Stimulated activated CD4-positive, alpha-beta T cell treated with anti-CD3 and anti-CD28 coated beads, TNF-alpha, amount 100 ng/mL, for 1 hour (primary cell): ENCODE results near the gene CPLX3.

Experiments
- DNase-seq, 3 donors: peaks; one replicate each; pipeline ENCODE4 v3.0.0-alpha.2; 2020; ENCODE audit warnings: low read depth in 3 of 3, low spot score in 1 of 3

CPLX3 gene

DNA sequence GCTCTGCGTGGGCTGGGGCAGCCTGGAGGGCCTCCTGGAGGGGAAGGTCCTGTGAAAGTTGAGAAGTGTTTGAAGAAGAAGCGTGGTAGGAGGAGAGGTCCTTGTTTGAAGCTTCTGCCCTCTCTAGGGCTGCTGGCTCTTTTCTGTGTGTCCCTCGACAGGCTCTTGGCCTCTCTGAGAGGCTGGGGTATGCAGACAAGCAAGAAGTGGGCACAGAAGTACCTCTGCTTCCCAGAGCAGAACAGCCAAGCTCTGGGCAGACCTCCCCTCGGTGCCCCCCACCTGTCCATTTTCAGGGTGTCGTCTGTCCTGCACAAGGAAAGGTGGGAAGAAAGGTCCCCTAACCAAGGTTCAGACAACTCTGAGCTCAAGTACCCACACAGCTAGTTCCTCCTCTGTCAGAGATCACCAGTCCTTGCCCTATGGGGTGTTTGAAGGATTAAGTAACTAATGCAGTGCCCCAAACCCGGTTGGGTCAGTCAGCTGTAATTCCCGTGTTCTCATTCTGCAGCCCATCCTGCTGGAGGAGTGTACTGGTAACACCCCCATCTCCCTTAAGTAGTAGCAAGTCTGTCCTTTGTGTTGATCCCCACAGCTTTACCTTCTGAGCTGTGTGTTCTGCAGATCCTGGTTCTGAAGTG is 38.3 kb upstream of the CPLX3 start:
- no peak for DNase-seq

DNA sequence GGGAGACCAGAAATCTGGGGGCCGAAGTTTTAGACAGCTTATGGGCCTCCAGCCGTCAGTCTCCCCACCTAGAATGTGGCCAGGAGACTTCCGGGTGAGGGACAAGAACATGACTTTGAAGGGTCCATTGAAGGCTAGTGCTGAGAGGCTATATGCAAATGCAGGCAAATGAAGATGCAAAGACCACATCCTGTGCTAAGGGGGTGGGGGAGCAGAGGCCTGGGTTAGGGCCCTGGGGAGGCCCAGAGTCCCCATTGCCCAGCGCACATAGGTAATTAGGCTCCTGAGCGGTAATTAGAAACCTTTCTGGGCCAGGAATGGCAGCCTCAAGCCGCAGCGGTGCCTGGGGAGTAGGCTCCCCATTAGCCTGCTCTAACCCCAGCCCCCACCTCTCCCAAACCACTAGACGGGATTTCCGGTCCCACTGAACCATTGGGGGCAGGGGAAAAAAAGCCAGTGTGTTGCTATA is 37.7 kb upstream of the CPLX3 start:
- no peak for DNase-seq

DNA sequence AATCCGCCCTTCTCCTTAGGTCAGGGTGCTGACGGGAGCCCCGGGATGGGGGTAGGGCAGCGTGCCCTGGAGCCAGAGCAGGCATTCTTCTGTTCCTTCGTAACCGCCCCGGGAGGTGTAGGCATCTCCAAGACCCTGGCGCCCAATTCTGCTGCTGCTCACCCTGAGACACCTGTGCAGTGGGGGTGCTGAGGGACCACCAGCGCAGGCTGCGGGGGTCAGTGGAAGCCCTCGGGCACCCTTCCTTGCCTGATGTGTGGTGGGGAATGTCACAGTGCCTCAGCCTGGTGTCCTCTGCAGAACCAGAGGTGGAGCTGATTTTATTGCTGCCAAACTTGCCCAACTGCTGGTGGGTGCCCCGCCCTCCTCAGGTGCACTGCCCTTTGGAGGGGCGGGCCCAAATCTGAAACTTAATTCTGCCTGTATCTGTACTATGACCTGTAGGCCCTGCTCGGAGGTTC is 37.2 kb upstream of the CPLX3 start:
- DNase-seq, result no peak

DNA sequence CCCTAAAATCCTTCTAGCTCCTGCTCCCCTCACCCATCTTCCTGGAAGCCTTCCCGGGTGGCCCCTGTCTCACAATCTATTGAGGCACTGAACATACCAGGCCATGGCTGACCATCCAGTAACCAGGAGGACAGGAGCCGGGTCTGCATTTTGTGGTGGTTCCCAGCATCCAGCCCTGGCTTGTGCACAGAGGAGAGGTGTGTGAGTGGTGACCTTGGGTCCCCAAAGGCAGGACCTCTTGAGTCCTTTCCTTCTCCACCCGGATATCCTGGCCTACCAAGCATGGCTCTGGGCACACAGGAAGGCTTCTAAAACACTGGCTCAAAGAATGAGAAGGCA is 36.7 kb upstream of the CPLX3 start:
- DNase-seq, result no peak

DNA sequence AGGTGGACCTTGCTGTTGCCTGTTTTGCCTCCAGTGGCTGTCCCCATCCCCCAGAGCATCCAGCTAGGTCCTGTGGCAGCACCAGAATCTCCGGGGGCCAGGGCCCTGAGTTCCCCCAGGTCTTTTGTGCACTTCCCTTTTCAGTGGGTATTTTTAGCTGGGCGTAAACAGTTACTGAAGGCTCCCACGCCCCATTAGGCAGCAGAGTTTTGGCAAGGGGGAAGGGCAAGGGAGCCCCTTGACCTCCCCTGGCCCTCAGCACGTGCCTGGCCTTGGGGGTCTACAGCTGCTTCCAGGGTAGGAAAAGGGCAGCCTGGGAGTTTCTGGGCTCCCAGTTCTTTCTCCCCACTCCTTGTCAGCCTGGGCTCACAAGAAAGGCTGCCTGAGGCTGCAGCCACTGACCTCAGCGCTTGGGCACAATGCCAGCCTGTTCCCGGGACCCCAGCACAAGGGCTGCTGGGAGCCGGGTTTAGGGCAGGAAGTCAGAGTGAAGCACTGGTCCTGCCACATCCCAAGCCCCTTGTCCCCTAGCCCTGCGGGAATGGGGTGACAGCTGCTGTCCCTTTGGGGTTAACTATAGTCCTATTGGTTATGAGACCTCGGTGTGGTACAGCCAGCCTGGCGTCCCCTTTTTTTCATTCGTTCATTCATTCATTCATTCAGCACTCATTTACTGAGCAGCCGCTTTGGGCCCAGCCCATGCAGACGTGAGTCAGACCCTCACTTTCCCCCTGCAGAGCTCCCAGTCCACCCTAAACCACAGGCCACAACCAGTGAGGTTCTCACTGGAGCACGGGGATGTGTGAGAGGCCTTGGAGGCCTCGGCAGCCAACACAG is 36.1 kb upstream of the CPLX3 start:
- no peak for DNase-seq

DNA sequence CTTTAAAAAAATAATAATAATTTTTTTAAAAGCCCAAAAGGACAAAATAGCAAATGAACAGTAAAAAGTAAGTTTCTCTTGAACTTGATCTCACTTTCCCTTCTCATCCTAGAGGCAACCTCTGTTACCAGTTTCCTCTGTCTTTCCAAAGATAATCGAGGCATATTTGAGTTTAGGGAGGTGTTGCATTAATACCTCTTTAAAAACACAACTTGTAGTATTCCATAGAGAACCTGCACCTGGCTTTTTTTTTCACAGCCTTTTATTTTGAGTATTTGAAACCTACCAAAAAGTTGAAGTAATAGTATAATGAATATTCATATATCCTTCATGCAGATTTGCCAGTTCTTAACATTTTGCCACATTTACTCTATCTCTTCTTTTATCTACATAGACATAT is 35.4 kb upstream of the CPLX3 start:
- no peak for DNase-seq

DNA sequence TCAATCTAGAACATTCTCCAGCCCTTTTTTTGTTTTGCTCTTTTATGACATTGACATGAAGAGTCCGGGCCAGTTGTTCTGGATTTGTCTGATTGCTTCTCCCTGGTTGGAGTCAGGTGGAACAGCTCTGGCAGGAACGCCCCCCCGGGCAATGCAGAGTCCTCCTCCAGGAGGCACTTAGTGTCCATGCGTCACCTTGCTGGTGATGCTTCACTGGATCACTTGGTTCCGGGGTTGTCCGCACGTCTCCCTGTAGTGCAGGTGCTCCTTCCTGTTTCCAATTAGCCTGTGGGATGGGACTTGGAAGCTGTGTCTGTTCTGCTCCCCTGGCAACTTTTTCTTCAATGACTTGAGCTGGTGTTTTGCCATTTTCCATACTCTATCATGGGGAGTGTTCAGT is 34.8 kb upstream of the CPLX3 start:
- no peak for DNase-seq

DNA sequence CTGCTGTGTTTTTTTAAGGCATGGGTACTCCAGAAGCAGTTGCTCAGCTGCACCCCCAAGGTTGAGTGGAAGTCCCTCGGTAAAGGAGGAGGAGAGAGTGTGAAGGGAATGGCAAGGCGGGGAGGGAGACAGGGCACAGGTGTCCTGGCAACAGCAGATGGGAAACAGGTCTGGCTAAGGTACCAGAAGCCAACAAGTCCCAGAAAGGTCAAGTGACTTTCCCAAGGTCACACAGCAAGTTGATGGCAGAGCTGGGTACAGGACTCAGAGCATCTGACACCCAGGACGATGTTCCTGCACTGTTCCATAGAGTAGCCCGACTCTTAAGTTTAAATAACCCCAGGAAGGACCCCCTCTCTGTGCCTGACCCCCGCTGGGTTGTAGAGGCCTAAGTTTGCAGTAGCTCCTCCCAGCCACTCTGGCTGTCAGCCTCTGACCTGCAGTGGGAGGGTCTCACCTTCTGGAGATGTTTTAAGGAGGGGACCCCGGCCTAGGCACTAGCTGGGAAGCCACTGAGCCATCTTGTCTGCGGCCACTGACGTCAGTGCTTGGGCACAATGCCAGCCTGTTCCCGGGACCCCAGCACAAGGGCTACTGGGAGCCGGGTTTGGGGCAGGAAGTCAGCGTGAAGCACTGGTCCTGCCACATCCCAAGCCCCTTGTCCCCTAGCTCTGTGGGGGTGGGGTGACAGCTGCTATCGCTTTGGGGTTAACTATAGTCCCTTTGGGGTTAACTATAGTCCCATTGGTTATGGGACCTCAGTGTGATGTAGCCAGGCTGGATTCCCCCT is 34.0 kb upstream of the CPLX3 start:
- no peak for DNase-seq

DNA sequence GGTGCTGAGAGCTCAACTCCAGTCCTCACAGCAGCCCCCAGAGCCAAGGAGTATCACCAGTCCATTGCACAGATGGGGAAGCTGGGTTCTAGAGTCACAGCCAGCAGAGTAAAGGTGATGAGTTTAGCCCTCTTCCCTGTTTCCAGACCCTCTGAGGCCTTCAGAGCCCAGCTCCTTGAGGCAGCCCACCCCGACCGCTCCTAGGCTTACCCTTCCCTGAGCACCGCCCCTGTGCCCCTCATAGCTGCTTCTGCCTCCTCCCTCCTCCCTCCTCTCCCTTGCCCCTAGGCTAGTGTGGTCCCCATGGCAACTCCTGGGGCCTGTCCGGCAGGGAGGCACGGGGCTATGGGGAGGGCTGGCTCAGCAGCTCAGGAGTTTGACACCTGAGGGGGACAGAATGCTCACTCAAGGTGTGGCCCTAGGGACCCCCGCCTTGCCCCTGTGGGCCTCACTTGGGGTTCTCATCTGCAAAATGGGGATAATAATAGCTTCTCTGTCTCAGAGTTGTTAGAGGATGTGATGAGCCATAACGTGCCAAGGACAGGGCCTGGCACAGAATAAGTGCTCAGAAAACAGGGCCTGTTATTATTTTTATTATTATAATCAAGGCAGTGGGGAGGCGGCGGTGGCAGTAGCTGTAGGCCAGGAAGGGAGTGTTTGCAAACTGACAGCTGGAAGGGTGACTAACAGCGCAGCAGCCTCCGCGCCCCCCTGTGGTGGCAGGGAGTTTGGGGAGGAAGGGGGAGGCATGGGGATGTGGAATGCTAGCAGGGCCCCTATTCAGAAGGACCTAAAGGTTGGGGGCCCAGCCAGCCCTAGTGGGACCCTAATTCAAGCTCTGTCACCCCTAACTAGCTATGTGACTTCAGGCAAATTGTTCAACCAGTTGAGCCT is 33.0 kb upstream of the CPLX3 start:
- peak in 1 of 3 donors; percentile 60 for DNase-seq

DNA sequence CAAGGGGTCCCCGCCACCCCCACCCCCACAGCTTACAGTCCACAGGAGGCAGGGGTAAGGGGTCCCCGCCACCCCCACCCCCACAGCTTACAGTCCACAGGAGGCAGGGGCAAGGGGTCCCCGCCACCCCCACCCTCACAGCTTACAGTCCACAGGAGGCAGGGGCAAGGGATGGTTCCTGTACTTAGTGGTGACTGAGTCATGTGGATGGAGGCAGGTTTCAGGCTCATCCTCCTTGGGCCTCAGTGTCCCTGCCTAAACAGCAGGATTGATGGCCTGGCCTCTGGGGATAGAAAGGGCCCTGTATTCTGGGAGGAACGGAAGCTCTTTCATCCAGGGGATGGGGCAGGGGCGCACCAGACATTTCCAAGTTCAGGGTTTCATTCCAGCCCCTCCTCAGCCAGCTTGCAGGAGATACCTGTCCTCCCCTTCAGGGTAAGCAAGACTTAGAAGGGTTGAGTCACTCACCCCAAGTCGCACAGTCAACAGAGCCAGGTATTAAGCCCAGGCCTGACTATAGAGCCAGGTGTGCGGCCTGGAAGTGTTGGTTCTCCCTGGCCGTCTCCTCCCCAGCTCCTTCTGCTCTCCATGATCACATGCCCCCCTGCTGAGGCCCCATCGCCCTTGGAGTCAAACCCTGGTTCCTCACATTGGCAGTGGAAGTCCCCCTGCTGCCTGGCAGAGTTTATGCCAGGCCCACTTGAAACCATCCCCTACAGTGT is 32.0 kb upstream of the CPLX3 start:
- DNase-seq, result no peak

DNA sequence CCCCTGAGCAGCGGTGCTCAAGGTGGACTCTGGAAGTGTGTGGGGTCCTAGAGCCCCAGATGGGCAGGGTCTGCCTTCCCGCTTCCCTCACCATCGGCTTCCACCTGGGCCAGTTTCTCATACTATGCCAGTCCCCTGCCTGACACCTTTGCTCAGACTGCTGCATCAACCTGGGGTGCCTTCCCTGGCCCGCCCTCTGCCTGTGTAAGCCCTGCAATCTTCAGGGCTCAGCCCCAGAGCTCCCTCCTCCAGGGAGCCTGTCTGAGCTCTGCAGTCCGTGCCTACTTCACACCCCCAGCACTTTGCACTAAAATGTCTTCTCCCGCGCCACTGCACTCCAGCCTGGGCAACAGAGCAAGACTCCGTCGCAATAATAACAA is 31.5 kb upstream of the CPLX3 start:
- no peak for DNase-seq

DNA sequence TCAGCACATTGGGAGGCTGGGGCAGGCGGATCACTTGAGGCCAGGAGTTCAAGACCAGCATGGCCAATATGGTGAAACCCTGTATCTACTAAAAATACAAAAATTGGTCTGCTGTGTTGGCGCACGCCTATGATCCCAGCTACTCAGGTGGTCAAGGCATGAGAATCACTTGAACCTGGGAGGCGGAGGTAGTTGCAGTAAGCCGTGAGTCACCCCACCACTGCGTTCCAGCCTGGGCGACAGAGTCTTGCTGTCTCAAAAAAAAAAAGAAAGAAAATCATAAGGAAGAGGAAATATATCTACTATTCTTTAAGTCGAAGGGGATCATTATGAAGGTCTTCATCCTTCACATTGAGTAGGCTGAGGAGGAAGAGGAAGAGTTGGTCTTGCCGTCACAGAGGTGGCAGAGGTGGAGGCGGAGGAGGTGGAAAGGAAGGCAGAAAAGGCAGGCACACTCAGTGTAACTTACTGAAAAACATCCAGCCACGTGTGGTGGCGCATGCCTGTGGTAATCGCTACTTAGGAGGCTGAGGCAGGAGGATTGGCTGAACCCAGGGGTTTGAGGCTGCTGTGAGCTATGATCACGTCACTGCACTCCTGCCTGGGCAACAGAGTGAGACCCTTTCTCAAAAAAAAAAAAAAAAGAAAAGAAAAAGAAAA is 30.3 kb upstream of the CPLX3 start:
- DNase-seq, result no peak

DNA sequence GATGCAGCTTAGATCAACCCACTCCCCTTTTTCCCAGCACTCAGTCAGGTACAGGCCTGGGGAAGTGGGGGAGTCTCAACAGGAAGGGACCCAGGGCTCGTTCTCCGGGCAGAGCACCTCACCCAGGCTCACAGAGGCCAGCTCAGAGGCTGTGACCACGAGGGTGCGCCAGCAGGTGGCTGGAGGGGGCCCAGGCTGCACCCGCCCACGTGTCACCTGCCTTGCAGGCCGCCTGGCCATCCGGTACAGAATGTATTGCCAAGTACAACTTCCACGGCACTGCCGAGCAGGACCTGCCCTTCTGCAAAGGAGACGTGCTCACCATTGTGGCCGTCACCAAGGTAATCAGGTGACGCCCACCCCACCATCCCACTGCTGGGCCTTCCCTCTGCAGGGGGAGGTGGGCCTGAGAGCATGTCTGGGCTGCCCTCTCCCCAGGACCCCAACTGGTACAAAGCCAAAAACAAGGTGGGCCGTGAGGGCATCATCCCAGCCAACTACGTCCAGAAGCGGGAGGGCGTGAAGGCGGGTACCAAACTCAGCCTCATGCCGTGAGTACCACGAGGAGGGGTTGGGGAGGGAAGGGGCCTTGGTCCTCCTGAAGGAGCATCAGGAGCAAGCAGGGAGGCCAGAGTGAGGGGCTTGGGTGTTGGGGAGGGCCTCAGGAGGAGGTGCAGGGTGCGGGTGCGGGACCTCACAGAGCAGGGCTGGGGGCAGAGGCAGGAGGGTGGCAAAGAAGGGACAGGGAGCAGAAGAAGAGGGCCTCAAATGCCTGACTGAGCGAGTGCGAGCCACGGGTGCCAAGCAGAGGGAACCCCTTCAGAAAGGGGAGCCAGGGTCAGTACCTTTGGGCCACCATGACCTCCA is 27.8 kb upstream of the CPLX3 start:
- no peak for DNase-seq

DNA sequence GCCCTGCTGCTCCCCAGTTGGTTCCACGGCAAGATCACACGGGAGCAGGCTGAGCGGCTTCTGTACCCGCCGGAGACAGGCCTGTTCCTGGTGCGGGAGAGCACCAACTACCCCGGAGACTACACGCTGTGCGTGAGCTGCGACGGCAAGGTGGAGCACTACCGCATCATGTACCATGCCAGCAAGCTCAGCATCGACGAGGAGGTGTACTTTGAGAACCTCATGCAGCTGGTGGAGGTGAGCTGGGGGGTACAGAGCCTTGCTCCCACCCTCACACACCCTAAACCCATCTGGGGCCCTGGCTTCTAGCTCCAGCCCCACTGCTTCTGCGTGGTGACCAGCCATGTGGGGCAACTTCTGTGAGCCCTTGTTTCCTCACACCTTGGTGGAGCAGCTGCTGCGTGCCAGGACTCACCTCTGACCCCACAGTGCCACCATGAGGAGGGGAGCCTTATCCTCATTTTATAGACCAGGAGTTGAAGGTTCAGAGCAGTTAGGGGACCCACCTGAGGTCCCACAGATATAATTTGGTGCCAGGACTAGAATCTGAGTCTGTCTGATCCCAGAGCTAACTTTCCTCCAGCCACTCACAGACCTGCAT is 27.1 kb upstream of the CPLX3 start:
- no peak for DNase-seq

DNA sequence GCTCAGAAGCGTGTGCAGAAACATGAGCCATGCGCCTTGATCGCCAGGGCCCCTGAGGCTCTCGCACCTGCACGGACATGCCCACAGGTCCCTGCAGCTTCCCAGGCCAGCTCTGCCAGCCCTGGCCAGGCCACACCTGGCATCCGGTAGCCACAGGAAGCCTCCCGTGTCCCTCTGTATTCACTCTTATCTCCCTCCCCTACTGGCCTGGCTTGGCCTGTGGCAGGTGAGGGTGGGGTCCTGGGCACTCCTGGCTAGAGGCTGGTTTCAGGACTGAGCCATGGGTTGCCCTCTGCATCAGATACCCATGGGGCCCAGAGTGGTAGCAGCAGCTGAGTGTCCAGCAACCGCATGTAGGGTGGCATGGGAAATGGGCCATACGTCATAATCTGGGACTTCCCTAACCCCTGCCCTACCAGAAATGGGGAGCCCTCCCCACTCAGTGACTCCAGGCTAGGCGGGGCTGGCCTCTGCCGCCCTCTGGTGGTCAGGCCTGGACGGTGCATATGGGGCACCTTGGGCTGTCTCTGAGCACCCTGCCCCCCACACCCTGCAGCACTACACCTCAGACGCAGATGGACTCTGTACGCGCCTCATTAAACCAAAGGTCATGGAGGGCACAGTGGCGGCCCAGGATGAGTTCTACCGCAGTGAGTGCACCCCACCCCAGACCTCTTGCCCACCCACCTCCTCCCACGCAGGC is 26.4 kb upstream of the CPLX3 start:
- DNase-seq, result peak; percentile 68 to 82 (median 75)

DNA sequence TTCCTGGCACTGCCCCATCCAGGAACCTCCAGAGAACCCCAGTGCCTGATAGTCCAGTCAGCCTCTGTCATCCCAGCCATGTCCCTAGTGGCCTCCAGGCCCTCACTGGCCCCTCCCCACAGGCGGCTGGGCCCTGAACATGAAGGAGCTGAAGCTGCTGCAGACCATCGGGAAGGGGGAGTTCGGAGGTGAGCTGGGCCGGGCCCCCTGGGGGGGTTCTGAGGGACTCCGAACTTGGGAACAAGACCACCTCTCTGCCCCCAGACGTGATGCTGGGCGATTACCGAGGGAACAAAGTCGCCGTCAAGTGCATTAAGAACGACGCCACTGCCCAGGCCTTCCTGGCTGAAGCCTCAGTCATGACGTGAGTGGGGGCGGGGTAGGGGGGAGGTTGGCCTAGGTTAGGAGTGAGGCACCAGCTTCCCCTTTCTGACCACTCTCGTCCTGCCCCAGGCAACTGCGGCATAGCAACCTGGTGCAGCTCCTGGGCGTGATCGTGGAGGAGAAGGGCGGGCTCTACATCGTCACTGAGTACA is 25.8 kb upstream of the CPLX3 start:
- no peak for DNase-seq

DNA sequence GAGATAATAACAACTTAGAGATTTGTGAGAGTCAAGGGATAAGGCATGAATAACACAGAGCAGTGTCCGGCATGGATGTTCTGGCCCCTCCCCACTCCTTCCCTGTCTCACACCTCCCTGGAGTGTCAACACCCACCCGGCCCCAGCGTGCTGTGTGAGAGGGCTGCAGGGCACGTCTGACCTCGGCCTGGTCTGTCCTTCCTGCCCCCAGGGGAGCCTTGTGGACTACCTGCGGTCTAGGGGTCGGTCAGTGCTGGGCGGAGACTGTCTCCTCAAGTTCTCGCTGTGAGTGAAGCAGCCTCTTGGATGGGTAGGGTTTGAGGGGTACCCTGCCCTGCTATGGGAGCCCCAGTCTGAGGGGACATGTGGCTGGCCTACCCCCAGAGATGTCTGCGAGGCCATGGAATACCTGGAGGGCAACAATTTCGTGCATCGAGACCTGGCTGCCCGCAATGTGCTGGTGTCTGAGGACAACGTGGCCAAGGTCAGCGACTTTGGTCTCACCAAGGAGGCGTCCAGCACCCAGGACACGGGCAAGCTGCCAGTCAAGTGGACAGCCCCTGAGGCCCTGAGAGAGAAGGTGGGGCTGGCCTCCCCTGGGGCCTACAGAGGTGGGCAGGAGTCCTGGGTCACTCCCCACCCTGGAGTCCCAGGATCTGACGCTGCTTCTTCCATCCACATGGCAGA is 25.0 kb upstream of the CPLX3 start:
- DNase-seq, result no peak
